PC-3 (cell line): ENCODE results near the gene TSPEAR. TPM values are rescaled to one million over a fixed set of nuclear protein-coding genes. Genes with fewer than 3 reads are reported as not detected.

Experiments
- ATAC-seq: fragments of 200-7000 bp; cut with Tn5 transposase; 2 replicates; pipeline ENCODE4 v1.9.1; 2020; ENCODE audit warnings: mild to moderate bottlenecking, moderate library complexity
- BruUV-seq: library from RNA; stranded (reverse); fragments of 400-500 nt; replicated peaks from 2 replicates; lab custom pipeline; 2021; lab: Mats Ljungman, UMichigan
- CTCF ChIA-PET: fragments of 300-600 bp; sonication (Branson Sonifier 250); formaldehyde crosslinking; loops from one replicate; lab custom pipeline; 2022; ENCODE audit warnings: antibody characterized with exemption; lab: Charles Lee
- POLR2A ChIA-PET: fragments of 300-600 bp; sonication (Branson Sonifier 250); formaldehyde crosslinking; loops from one replicate; lab custom pipeline; 2022; ENCODE audit warnings: antibody characterized with exemption; ENCODE audit not compliant: unreplicated experiment; lab: Charles Lee
- DNase-seq: peaks from one replicate; pipeline ENCODE4 v3.0.0-alpha.2; 2015
- H2AFZ ChIP-seq: fragments of 300-600 bp; sonication (generic); 2 replicates; pipeline ENCODE4 v1.6.0; 2016; ENCODE audit warnings: antibody characterized with exemption, low read length
- H3F3A ChIP-seq: fragments of 300-600 bp; sonication (generic); one replicate; pipeline ENCODE4 v1.6.0; 2017; ENCODE audit warnings: antibody characterized with exemption, low read length, control low read depth, mild to moderate bottlenecking; ENCODE audit not compliant: unreplicated experiment
- H3K27ac ChIP-seq: fragments of 300-600 bp; sonication (generic); 2 replicates; pipeline ENCODE4 v1.5.1; 2016; ENCODE audit warnings: mild to moderate bottlenecking, low read length
- H3K27me3 ChIP-seq: fragments of 300-600 bp; sonication (generic); 2 replicates; pipeline ENCODE4 v1.6.1; 2016; ENCODE audit warnings: low read length, mixed read lengths
- H3K36me3 ChIP-seq: fragments of 300-600 bp; sonication (generic); 2 replicates; pipeline ENCODE4 v1.6.1; 2016; ENCODE audit warnings: low read depth, mixed run types, low read length, mixed read lengths
- H3K4me1 ChIP-seq: fragments of 300-600 bp; sonication (generic); 2 replicates; pipeline ENCODE4 v1.5.1; 2016; ENCODE audit warnings: low read length; ENCODE audit not compliant: insufficient read depth
- H3K4me2 ChIP-seq: fragments of 300-600 bp; sonication (generic); 2 replicates; pipeline ENCODE4 v1.6.0; 2016; ENCODE audit warnings: low read length
- H3K4me3 ChIP-seq: fragments of 300-600 bp; sonication (generic); 2 replicates; pipeline ENCODE4 v1.5.1; 2016; ENCODE audit warnings: mild to moderate bottlenecking, low read length, mixed read lengths
- H3K79me2 ChIP-seq: fragments of 300-600 bp; sonication (generic); 2 replicates; pipeline ENCODE4 v1.6.1; 2017; ENCODE audit warnings: low read length, mixed read lengths
- H3K9ac ChIP-seq: fragments of 300-600 bp; sonication (generic); 2 replicates; pipeline ENCODE4 v1.6.0; 2016; ENCODE audit warnings: mild to moderate bottlenecking, low read length
- H3K9me2 ChIP-seq: fragments of 300-600 bp; sonication (generic); replicated peaks from 2 replicates; pipeline ENCODE4 v1.6.1; 2016; ENCODE audit warnings: mixed run types, low read length, mixed read lengths
- H3K9me3 ChIP-seq: fragments of 300-600 bp; sonication (generic); 2 replicates; pipeline ENCODE4 v1.6.1; 2016; ENCODE audit warnings: low read length, mixed read lengths
- H4K20me1 ChIP-seq: fragments of 300-600 bp; sonication (generic); 2 replicates; pipeline ENCODE4 v1.6.1; 2016; ENCODE audit warnings: low read length, mixed read lengths
- CTCF ChIP-seq: fragments of 300-600 bp; sonication (generic); conservative IDR thresholded peaks from 2 replicates; pipeline ENCODE4 v1.5.1; 2017; ENCODE audit warnings: antibody characterized with exemption, low read depth, mild to moderate bottlenecking, low read length
- EZH2 ChIP-seq: fragments of 300-600 bp; sonication (generic); IDR thresholded peaks from one replicate; pipeline ENCODE4 v1.6.1; 2017; ENCODE audit warnings: antibody characterized with exemption, mild to moderate bottlenecking, low read length; ENCODE audit not compliant: unreplicated experiment
- EZH2phosphoT487 ChIP-seq: fragments of 300-600 bp; sonication (generic); IDR thresholded peaks from 2 replicates; pipeline ENCODE4 v1.6.1; 2018; ENCODE audit warnings: mild to moderate bottlenecking, antibody characterized with exemption, low read length, borderline replicate concordance
- intact Hi-C: fragments of 100-400 bp; cut with micrococcal nuclease; formaldehyde crosslinking; loops from 2 replicates; pipeline ENCODE4 v1.9.0; 2023
- total RNA-seq: library from RNA; depleted of rRNA; stranded (reverse); fragments of >200 nt; gene quantifications from 2 replicates; pipeline ENCODE4 v1.2.3, GENCODE V29; 2014

TSPEAR gene
- total RNA-seq, 1 experiment from 2014 or later = 2.1 TPM

- Histone ChIP-seq H3K36me3 (no peaks in the 10 kb centered on the region), H3K4me3 (no peak overlapping the region), H3K9ac (no peak overlapping the region), H4K20me1 (no peaks in the 10 kb centered on the region), H3K27ac (no peak overlapping the region), H3K4me2 (no peak overlapping the region), H3K9me3 (0 out of 2 replicates have a peak, but pooled peaks cover 2% of the 10 kb centered on the region), H3K4me1 (no peaks in the 10 kb centered on the region), H3K79me2 (no peaks in the 10 kb centered on the region), H2AFZ (no peak overlapping the region), H3F3A (no peaks in the 10 kb centered on the region), H3K27me3 (no peaks in the 10 kb centered on the region), H3K9me2 (no peaks in the 10 kb centered on the region)
- intact Hi-C loops = no loop called here
- BruUV-seq = no TSS peak
- POLR2A ChIA-PET = no interaction called here
- TF ChIP-seq EZH2 = no peak
- TF ChIP-seq CTCF = no peak
- no peak for TF ChIP-seq EZH2phosphoT487
- ATAC-seq (no peak), DNase-seq (no peak)
- CTCF ChIA-PET = no interaction called here
Observed at GRCh38 chr21:44519346-44520325, 191.7 kb downstream of the TSPEAR start.

GRCh38 chr21:44518686-44519085, 192.7 kb downstream of the TSPEAR start:
- no peaks in the 10 kb centered on the region for H3K79me2 ChIP-seq
- H3F3A ChIP-seq = no peaks in the 10 kb centered on the region
- ChIA-PET POLR2A (no interaction called here), CTCF (no interaction called here)
- intact Hi-C loops = no loop called here
- no peak for DNase-seq
- no peak overlapping the region for H3K4me2 ChIP-seq
- H4K20me1 ChIP-seq = no peaks in the 10 kb centered on the region
- no peak for ATAC-seq
- H3K27me3 ChIP-seq = no peaks in the 10 kb centered on the region
- H3K36me3 ChIP-seq = no peaks in the 10 kb centered on the region
- H3K9me3 ChIP-seq = no peaks in the 10 kb centered on the region
- TF ChIP-seq EZH2 (no peak), EZH2phosphoT487 (no peak), CTCF (no peak)
- H3K9me2 ChIP-seq = no peaks in the 10 kb centered on the region
- no peak overlapping the region for H3K4me3 ChIP-seq
- H3K9ac ChIP-seq = no peak overlapping the region
- H2AFZ ChIP-seq = no peak overlapping the region
- BruUV-seq = no TSS peak
- H3K4me1 ChIP-seq = no peaks in the 10 kb centered on the region
- H3K27ac ChIP-seq = no peak overlapping the region
